Prostate gland (tissue), 2 donors: ENCODE data around the gene CENPT.

Source experiments
- POLR2A ChIP-seq: fragments of 450-650 bp; IDR thresholded peaks from one replicate; pipeline ENCODE4 v1.6.1; 2016; ENCODE audit warnings: antibody characterized with exemption, mild to moderate bottlenecking
- POLR2AphosphoS5 ChIP-seq: sonication (generic); formaldehyde crosslinking; IDR thresholded peaks from one replicate; pipeline ENCODE4 v1.6.1; 2017; ENCODE audit warnings: antibody characterized with exemption
- TF ChIP-seq, protein P1 (sequence below), 4 experiments: fragments of 200-600 bp in 2 of 4; fragments of 450-650 bp in 2 of 4; sonication (generic) in 2 of 4; IDR thresholded peaks; 1 replicate in 3 of 4; 2 replicates in 1 of 4; pipeline ENCODE4 v1.5.1; 2016 to 2019; ENCODE audit warnings: antibody characterized with exemption in 4 of 4, mild to moderate bottlenecking in 2 of 4, moderate library complexity in 2 of 4

DNA sequence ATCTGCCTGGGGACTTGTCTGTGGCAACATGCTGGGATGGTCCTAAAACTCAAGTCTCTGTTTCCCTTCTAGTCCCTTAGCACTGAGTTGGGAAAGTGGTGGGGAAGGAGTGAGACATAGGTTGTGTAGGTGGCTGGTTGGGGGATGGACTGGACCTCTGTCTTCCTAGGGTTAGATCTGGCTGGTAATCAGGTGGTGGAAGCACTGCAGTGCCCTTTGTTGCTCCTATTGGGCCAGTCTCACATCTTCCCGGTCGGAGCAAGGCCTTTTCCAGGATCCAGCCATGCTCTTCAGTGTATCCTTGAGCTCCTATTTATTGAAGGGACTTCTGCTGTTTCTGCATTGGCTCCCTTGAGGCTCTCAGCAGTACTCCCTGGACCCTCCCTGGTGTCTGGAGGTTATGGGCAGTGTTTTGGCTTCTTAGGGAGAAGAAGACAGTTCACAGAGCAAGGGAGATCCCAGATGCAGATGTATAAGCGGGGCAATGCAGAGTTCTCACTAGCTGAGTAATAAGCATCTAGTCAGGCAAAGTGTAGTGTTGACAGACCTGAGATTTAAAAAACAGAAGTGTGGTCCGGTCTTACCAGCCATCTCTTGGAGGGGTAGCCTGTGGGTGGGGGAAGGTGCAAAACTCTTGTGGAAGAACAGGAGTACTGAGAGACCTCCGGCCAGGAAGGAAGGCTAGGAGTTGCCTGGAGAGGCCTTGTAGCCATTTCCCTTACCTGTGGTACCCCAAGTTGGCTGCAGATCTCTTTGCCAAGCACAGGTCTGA lies 2.0 kb downstream of the CENPT start:
- TF ChIP-seq POLR2AphosphoS5 (no peak), POLR2A (no peak)
- TF ChIP-seq, protein P1, sequence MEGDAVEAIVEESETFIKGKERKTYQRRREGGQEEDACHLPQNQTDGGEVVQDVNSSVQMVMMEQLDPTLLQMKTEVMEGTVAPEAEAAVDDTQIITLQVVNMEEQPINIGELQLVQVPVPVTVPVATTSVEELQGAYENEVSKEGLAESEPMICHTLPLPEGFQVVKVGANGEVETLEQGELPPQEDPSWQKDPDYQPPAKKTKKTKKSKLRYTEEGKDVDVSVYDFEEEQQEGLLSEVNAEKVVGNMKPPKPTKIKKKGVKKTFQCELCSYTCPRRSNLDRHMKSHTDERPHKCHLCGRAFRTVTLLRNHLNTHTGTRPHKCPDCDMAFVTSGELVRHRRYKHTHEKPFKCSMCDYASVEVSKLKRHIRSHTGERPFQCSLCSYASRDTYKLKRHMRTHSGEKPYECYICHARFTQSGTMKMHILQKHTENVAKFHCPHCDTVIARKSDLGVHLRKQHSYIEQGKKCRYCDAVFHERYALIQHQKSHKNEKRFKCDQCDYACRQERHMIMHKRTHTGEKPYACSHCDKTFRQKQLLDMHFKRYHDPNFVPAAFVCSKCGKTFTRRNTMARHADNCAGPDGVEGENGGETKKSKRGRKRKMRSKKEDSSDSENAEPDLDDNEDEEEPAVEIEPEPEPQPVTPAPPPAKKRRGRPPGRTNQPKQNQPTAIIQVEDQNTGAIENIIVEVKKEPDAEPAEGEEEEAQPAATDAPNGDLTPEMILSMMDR (IDR thresholded peaks at IDR 0.05): no peak
